Nephron progenitor cell (in vitro differentiated cells): ENCODE data around the gene NXN.

Experiments used
- DNase-seq: peaks from one replicate; pipeline ENCODE4 v3.0.0; 2021
- H3K27ac Mint-ChIP-seq: 2 replicates; pipeline ENCODE4 v1.8.0; 2021; ENCODE audit warnings: mild to moderate bottlenecking, moderate library complexity, mixed read lengths
- H3K27me3 Mint-ChIP-seq: 2 replicates; pipeline ENCODE4 v1.8.0; 2021; ENCODE audit warnings: mild to moderate bottlenecking, low read depth, mixed read lengths; ENCODE audit not compliant: poor library complexity
- H3K36me3 Mint-ChIP-seq: 2 replicates; pipeline ENCODE4 v1.8.0; 2021; ENCODE audit warnings: low read depth, mixed read lengths
- H3K4me1 Mint-ChIP-seq: 2 replicates; pipeline ENCODE4 v1.8.0; 2021; ENCODE audit warnings: mixed read lengths
- H3K4me3 Mint-ChIP-seq: 2 replicates; pipeline ENCODE4 v1.8.0; 2021; ENCODE audit warnings: mild to moderate bottlenecking, moderate library complexity, mixed read lengths
- H3K9me3 Mint-ChIP-seq: 2 replicates; pipeline ENCODE4 v1.8.0; 2021; ENCODE audit warnings: mild to moderate bottlenecking, moderate library complexity, mixed read lengths
- TF ChIP-seq, protein P1 (sequence below): fragments of 200-600 bp; sonication (generic); IDR thresholded peaks from 2 replicates; pipeline ENCODE4 v1.5.0; 2021; ENCODE audit warnings: antibody characterized with exemption

Gene NXN

DNA sequence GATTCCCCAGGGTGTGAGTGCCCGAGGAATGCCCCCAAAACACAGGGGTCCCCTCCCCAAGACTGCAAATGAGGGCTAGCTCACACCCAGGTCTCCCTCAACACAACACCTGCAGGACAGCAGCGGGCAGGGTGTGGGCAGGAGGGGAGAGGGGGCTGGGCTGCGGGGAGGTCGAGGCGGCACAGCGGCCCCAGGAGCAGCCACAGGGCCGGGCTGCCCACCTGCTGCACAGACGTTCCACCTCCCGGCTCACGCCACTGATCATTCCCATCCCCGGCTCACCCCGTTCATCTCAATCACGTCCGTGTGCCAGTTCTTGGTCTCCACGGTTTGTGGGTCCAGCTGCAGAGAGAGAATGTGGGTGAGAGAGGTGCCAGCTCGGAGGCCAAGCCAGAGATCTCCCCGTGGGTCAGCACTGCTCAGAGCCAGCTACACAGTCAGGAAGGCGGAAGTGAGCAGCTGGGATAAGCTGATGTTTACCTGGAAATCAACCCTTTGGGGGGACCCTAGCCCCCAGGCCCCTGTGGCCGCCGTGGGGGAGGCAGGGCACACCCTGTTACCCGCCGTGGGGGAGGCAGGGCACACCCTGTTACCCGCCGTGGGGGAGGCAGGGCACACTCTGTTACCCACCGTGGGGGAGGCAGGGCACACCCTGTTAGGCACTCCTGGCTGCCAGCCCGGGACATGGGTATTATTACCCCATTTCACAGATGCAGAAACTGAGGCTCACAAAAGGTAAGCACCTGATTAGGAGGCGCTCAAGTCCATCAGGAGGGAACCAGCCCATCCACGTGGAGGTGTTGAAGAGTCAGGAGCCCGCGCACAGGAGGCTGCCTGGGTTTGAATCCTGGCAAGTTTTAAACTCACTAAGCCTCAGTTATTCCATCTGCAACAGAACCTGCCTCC is 33.5 kb upstream of the NXN start:
- TF ChIP-seq, protein P1, sequence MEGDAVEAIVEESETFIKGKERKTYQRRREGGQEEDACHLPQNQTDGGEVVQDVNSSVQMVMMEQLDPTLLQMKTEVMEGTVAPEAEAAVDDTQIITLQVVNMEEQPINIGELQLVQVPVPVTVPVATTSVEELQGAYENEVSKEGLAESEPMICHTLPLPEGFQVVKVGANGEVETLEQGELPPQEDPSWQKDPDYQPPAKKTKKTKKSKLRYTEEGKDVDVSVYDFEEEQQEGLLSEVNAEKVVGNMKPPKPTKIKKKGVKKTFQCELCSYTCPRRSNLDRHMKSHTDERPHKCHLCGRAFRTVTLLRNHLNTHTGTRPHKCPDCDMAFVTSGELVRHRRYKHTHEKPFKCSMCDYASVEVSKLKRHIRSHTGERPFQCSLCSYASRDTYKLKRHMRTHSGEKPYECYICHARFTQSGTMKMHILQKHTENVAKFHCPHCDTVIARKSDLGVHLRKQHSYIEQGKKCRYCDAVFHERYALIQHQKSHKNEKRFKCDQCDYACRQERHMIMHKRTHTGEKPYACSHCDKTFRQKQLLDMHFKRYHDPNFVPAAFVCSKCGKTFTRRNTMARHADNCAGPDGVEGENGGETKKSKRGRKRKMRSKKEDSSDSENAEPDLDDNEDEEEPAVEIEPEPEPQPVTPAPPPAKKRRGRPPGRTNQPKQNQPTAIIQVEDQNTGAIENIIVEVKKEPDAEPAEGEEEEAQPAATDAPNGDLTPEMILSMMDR = no peak
- H3K27me3 Mint-ChIP-seq = no peaks in the 10 kb centered on the region
- DNase-seq = no peak
- H3K4me3 Mint-ChIP-seq = no peak overlapping the region
- H3K4me1 Mint-ChIP-seq = no peaks in the 10 kb centered on the region
- H3K36me3 Mint-ChIP-seq = peaks cover 10% of the 10 kb centered on the region
- no peak overlapping the region for H3K27ac Mint-ChIP-seq
- no peaks in the 10 kb centered on the region for H3K9me3 Mint-ChIP-seq

DNA sequence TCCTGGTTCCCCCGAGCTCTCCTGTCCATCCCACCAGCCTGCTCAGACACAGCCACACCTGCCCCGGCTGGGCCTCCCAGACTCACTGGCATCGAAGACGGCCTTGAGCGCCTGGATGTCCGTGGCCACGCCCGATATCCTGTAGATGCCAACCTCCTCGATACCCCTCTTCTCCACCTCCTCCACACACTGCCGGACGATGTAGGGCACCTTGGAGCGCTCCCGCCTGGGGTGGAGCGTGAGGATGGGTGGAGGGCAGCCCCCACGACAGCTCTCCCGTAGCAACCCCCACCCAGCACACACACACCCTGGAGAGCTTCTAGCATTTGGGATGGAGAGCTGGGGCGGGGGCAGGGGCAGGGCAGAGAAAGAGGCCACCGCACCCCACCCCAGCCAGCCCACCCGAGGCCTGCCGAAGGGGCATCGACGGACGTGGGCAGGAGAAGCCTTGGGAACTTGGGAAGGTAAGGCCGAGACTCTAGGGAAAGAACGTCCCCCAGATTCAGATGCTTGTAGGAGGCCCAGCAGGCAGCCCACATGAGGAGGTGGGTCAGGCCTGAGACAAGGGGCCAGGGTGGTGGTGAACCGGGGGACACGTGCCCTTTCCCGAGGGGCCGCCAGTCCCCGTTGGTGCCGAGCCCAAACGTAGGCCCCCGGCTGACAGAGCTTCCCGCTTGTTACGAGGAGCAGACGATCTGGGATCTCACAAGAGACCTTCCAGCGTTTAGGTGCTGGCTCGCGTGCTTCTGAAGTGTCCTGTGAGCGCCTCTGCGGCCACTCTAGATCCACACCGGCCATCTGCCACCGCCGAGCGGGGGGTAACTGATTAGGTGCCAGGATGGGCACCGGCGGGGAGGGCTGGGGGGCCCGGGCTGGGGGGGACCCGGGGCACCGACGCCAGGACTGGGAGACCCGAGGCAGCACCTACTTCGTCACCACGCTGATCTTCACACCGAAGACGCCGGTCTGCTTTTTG is 32.5 kb upstream of the NXN start:
- DNase-seq = no peak
- Mint-ChIP-seq H3K27me3 (no peaks in the 10 kb centered on the region), H3K36me3 (peaks cover 10% of the 10 kb centered on the region), H3K9me3 (no peaks in the 10 kb centered on the region), H3K4me3 (no peak overlapping the region), H3K4me1 (no peaks in the 10 kb centered on the region), H3K27ac (no peak overlapping the region)
- TF ChIP-seq, protein P1 = no peak

DNA sequence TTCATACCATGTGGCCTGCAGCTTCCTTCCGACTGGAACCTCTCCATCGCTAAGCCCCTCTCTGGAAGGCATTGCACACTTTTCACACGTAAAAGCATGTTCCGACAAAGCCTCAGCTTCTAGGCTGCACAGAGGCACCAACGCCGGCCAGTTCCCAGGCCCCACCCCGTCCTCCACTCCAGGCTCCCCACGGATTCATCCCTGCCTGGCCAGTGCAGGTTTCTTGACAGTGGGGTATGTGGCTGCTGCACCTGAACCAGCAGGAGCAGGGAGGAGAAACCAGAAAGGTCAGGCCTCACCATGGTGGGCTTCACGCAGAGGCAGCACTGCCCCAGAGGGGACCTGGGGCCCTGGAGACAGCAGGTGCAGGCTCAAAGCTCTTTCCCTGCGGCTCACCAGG is 31.6 kb upstream of the NXN start:
- no peak for DNase-seq
- H3K4me1 Mint-ChIP-seq = no peaks in the 10 kb centered on the region
- no peak overlapping the region for H3K27ac Mint-ChIP-seq
- peaks cover 10% of the 10 kb centered on the region for H3K36me3 Mint-ChIP-seq
- H3K4me3 Mint-ChIP-seq = no peak overlapping the region
- H3K27me3 Mint-ChIP-seq = no peaks in the 10 kb centered on the region
- no peaks in the 10 kb centered on the region for H3K9me3 Mint-ChIP-seq
- TF ChIP-seq, protein P1 = no peak

DNA sequence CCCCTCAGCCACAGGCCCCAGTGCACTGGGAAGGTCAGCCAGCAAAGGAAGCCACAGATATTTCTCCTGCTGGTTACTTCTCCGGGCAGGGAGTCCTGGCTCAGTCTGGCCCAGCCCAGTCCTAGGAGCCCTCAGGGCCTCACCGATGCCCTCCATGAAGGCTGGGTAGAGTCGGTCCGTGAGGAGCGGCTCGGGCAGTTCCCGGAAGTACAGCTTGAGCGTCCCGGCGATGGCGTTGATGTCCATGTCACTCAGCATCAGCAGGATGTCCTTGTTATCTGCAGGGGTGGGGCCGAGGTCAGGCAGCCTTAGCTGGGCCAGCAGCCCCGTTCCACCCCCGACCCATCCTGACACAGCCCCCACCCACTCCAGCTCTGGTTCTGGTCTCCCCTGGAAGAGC is 31.0 kb upstream of the NXN start:
- Mint-ChIP-seq H3K27me3 (no peaks in the 10 kb centered on the region), H3K36me3 (peaks cover 9% of the 10 kb centered on the region), H3K27ac (no peak overlapping the region), H3K9me3 (no peaks in the 10 kb centered on the region), H3K4me3 (no peak overlapping the region), H3K4me1 (peaks cover 3% of the 10 kb centered on the region)
- TF ChIP-seq, protein P1 = no peak
- no peak for DNase-seq

DNA sequence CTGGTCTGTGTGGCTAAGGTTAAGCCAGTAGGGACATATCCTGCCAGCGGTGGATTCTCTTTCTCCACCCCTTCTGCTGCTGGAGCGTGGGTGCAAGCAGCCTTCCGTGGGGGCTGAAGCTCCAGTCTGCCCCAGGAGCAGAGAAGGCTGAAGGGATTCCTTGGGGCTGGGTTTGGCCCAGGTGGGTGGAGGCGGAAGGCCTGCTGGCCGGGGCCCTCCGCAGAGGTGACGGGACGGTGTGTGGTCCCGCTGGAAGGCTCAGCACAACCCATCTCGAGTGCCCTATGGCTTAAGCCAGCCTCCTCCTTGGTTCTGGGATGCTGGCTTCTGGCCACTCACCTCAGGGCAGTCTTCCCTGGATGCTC is 30.5 kb upstream of the NXN start:
- peaks cover 8% of the 10 kb centered on the region for H3K4me1 Mint-ChIP-seq
- H3K36me3 Mint-ChIP-seq = peaks cover 14% of the 10 kb centered on the region
- TF ChIP-seq, protein P1 = no peak
- H3K27ac Mint-ChIP-seq = no peak overlapping the region
- no peaks in the 10 kb centered on the region for H3K27me3 Mint-ChIP-seq
- no peaks in the 10 kb centered on the region for H3K9me3 Mint-ChIP-seq
- DNase-seq = no peak
- no peak overlapping the region for H3K4me3 Mint-ChIP-seq
